Stomach (tissue), 9 donors: Measurements from ENCODE around the gene INHA. TPM values are rescaled to one million over a fixed set of nuclear protein-coding genes. Genes with fewer than 3 reads are reported as not detected.

Experiments used
- DNase-seq, 2 donors: peaks; one replicate each; pipeline versions ENCODE4 v3.0.0 to v3.0.0-alpha.2; 2013 to 2019
- H3K27ac ChIP-seq, 5 donors: fragments of 200-600 bp in 4 of 5; sonication (generic) in 4 of 5; one replicate each; pipeline ENCODE4 v1.5.1; 2013 to 2019; ENCODE audit warnings: mild to moderate bottlenecking in 1 of 5, moderate library complexity in 1 of 5
- H3K27me3 ChIP-seq, 3 donors: fragments of 200-600 bp; sonication (generic); one replicate each; pipeline ENCODE4 v1.5.1; 2017 to 2019; ENCODE audit warnings: mixed run types in 1 of 3
- H3K36me3 ChIP-seq, 4 donors: fragments of 200-600 bp; sonication (generic); 1 replicate in 3 of 4; 2 replicates in 1 of 4; pipeline ENCODE4 v1.5.1; 2016 to 2019
- H3K4me1 ChIP-seq, 4 donors: fragments of 200-600 bp; sonication (generic); one replicate each; pipeline ENCODE4 v1.5.1; 2016 to 2019
- H3K4me3 ChIP-seq, 4 donors: fragments of 200-600 bp; sonication (generic) in 3 of 4; one replicate each; pipeline ENCODE4 v1.5.1; 2016 to 2019; ENCODE audit warnings: mild to moderate bottlenecking in 1 of 4
- H3K9me3 ChIP-seq, 4 donors: fragments of 200-600 bp; sonication (generic); one replicate each; pipeline ENCODE4 v1.5.1; 2016 to 2019
- EP300 ChIP-seq: sonication (generic); formaldehyde crosslinking; IDR thresholded peaks from one replicate; pipeline ENCODE4 v1.6.1; 2017; ENCODE audit warnings: antibody characterized with exemption
- POLR2A ChIP-seq, 4 donors: fragments of 450-650 bp; IDR thresholded peaks; one replicate each; pipeline ENCODE4 v1.6.1; 2016; ENCODE audit warnings: antibody characterized with exemption in 4 of 4, control low read depth in 2 of 4, mild to moderate bottlenecking in 1 of 4, moderate library complexity in 1 of 4
- POLR2AphosphoS5 ChIP-seq, 3 donors: sonication (generic); formaldehyde crosslinking; IDR thresholded peaks; one replicate each; pipeline ENCODE4 v1.6.1; 2016; ENCODE audit warnings: antibody characterized with exemption in 3 of 3
- WGBS, 5 donors: extraction: QIAGEN DNeasy Blood & Tissue Kit in 3 of 5; methylation state at CpG; one replicate each; pipeline versions ENCODE4 v1.1.5 to v1.1.7; 2013 to 2018; 5-methylcytosine and 5-hydroxymethylcytosine counted together
- intact Hi-C: fragments of 100-400 bp; cut with DNase I; formaldehyde crosslinking; loops from one replicate; pipeline ENCODE4 v1.15.1; 2023; ENCODE audit warnings: low total_unique reads
- polyA plus RNA-seq, 3 donors: library from polyadenylated mRNA; stranded (reverse); fragments of 200-250 nt; gene quantifications; one replicate each; pipeline ENCODE4 v1.2.3, GENCODE V29; 2013
- total RNA-seq, 5 donors: library from RNA; depleted of rRNA; stranded (reverse); fragments of >200 nt; gene quantifications; one replicate each; pipeline versions ENCODE4 v1.1.0 to v1.2.3, GENCODE V29; 2014 to 2016
- TF ChIP-seq, protein P1 (sequence below), 7 experiments: fragments of 450-650 bp in 4 of 7; fragments of 200-600 bp in 3 of 7; sonication (generic) in 3 of 7; IDR thresholded peaks; one replicate each; pipeline ENCODE4 v1.5.1; 2016 to 2019; ENCODE audit warnings: antibody characterized with exemption in 7 of 7, control low read depth in 2 of 7, mild to moderate bottlenecking in 1 of 7
- donor health status: healthy with polysubstance abuse.
- donor health status: Bipolar disorder and iron deficiency.
- donor health status: healthy.

Gene INHA
- total and polyA plus RNA-seq, 8 donors: 0.63 to 1.8 TPM; not detected in 6

GRCh38 chr2:219605607-219605954 lies 33.5 kb downstream of the INHA start:
- H3K36me3 ChIP-seq: peaks cover 51 to 99% (median 96%) of the 10 kb centered on the region in 4 donors
- no peaks in the 10 kb centered on the region for H3K9me3 ChIP-seq
- DNase-seq: no peak
- TF ChIP-seq POLR2AphosphoS5 (IDR thresholded peaks at IDR 0.05) (no peak), POLR2A (IDR thresholded peaks at IDR 0.05) (no peak), EP300 (no peak)
- TF ChIP-seq, protein P1, sequence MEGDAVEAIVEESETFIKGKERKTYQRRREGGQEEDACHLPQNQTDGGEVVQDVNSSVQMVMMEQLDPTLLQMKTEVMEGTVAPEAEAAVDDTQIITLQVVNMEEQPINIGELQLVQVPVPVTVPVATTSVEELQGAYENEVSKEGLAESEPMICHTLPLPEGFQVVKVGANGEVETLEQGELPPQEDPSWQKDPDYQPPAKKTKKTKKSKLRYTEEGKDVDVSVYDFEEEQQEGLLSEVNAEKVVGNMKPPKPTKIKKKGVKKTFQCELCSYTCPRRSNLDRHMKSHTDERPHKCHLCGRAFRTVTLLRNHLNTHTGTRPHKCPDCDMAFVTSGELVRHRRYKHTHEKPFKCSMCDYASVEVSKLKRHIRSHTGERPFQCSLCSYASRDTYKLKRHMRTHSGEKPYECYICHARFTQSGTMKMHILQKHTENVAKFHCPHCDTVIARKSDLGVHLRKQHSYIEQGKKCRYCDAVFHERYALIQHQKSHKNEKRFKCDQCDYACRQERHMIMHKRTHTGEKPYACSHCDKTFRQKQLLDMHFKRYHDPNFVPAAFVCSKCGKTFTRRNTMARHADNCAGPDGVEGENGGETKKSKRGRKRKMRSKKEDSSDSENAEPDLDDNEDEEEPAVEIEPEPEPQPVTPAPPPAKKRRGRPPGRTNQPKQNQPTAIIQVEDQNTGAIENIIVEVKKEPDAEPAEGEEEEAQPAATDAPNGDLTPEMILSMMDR (IDR thresholded peaks at IDR 0.05): no peak
- intact Hi-C loops: no loop called here
- H3K27ac ChIP-seq: no peak overlapping the region
- no peaks in the 10 kb centered on the region for H3K4me1 ChIP-seq
- WGBS, 5 donors: 82 to 94% (median 94%) methylated on average over 6 of the region's 6 CpGs
- H3K4me3 ChIP-seq: no peak overlapping the region
- no peaks in the 10 kb centered on the region for H3K27me3 ChIP-seq

- DNase-seq: no peak
- H3K36me3 ChIP-seq: peaks cover 55 to 98% (median 94%) of the 10 kb centered on the region in 4 donors
- no peaks in the 10 kb centered on the region for H3K4me1 ChIP-seq
- no peak overlapping the region for H3K4me3 ChIP-seq
- intact Hi-C loops: no loop called here
- H3K27ac ChIP-seq: no peak overlapping the region
- WGBS, 5 donors: 89 to 94% (median 93%) methylated on average over 13 to 15 of the region's 15 CpGs
- no peaks in the 10 kb centered on the region for H3K27me3 ChIP-seq
- TF ChIP-seq POLR2A (IDR thresholded peaks at IDR 0.05) (no peak), POLR2AphosphoS5 (IDR thresholded peaks at IDR 0.05) (no peak), EP300 (no peak)
- TF ChIP-seq, protein P1 (IDR thresholded peaks at IDR 0.05): no peak
- no peaks in the 10 kb centered on the region for H3K9me3 ChIP-seq
These were observed 35.8 kb downstream of the INHA start for GRCh38 chr2:219607931-219608330.

DNA sequence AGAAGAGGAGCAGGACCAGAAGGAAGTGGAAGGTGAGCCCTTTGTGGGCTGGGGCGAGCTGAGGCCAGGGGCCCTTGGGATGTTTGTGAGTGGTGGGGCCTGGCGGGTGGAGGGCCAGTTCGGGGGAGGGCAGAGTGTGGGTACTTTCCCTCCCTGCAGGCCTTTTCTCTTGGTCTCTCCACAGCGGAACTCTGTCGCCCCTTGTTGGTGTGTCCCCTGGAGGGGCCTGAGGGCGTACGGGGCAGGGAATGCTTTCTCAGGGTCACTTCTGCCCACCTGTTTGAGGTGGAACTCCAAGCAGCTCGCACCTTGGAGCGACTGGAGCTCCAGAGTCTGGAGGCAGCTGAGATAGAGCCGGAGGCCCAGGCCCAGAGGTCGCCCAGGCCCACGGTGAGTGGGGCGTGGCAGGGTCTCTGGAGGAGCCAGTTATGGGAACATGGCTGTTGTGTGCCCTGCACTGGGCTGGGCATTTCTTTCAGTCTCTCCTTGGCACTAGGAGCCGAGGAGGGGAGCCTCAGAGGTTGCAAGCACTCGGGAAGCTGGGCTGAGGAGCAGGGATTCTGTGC lies 36.4 kb downstream of the INHA start:
- WGBS, 5 donors: 79 to 92% (median 88%) methylated on average over 9 to 15 of the region's 15 CpGs
- no peak overlapping the region for H3K4me3 ChIP-seq
- no peak for TF ChIP-seq EP300
- no peak for TF ChIP-seq POLR2A (IDR thresholded peaks at IDR 0.05)
- TF ChIP-seq, protein P1 (IDR thresholded peaks at IDR 0.05): no peak
- no peak for TF ChIP-seq POLR2AphosphoS5 (IDR thresholded peaks at IDR 0.05)
- no peaks in the 10 kb centered on the region for H3K27me3 ChIP-seq
- DNase-seq: no peak
- H3K9me3 ChIP-seq: no peaks in the 10 kb centered on the region
- H3K36me3 ChIP-seq: peaks cover 55 to 94% (median 89%) of the 10 kb centered on the region in 4 donors
- H3K27ac ChIP-seq: no peak overlapping the region
- intact Hi-C loops: no loop called here
- H3K4me1 ChIP-seq: no peaks in the 10 kb centered on the region

DNA sequence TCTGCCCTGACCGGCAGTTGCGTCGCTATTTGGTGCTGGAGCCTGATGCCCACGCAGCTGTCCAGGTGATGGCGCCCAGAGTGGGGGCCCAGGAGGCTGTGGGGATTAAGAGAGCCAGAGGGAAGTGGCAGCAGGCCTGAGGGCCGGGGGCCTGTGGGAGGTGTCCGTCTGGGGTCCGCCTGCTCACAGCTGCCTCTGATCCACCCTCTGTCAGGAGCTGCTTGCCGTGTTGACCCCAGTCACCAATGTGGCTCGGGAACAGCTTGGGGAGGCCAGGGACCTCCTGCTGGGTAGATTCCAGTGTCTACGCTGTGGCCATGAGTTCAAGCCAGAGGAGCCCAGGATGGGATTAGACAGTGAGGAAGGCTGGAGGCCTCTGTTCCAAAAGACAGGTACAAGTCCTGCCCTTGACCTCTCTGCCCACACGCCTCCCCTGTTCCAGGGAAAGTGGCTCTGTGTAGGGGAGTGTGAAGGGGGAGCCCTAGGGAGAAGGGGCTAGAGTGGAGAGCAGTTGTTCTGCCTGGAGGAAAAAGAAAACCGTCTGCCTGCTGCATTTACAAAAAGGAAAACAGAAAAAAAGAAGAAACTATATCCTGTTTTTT lies 37.1 kb downstream of the INHA start:
- H3K4me1 ChIP-seq: no peaks in the 10 kb centered on the region

More for the DNA sequence above, 37.1 kb downstream of the INHA start:
- no peak overlapping the region for H3K4me3 ChIP-seq
- H3K27ac ChIP-seq: no peak overlapping the region
- no peaks in the 10 kb centered on the region for H3K27me3 ChIP-seq
- DNase-seq: no peak
- H3K36me3 ChIP-seq: peaks cover 56 to 94% (median 89%) of the 10 kb centered on the region in 4 donors
- 83 to 92% (median 90%) methylated on average over 8 to 13 of the region's 13 CpGs for WGBS, 5 donors
- TF ChIP-seq POLR2A (IDR thresholded peaks at IDR 0.05): no peak
- TF ChIP-seq, protein P1 (IDR thresholded peaks at IDR 0.05): no peak
- H3K9me3 ChIP-seq: no peaks in the 10 kb centered on the region
- intact Hi-C loops: no loop called here
